ENCODE results near the gene PDE8A.

Gene PDE8A, protein sequence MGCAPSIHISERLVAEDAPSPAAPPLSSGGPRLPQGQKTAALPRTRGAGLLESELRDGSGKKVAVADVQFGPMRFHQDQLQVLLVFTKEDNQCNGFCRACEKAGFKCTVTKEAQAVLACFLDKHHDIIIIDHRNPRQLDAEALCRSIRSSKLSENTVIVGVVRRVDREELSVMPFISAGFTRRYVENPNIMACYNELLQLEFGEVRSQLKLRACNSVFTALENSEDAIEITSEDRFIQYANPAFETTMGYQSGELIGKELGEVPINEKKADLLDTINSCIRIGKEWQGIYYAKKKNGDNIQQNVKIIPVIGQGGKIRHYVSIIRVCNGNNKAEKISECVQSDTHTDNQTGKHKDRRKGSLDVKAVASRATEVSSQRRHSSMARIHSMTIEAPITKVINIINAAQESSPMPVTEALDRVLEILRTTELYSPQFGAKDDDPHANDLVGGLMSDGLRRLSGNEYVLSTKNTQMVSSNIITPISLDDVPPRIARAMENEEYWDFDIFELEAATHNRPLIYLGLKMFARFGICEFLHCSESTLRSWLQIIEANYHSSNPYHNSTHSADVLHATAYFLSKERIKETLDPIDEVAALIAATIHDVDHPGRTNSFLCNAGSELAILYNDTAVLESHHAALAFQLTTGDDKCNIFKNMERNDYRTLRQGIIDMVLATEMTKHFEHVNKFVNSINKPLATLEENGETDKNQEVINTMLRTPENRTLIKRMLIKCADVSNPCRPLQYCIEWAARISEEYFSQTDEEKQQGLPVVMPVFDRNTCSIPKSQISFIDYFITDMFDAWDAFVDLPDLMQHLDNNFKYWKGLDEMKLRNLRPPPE

DNA sequence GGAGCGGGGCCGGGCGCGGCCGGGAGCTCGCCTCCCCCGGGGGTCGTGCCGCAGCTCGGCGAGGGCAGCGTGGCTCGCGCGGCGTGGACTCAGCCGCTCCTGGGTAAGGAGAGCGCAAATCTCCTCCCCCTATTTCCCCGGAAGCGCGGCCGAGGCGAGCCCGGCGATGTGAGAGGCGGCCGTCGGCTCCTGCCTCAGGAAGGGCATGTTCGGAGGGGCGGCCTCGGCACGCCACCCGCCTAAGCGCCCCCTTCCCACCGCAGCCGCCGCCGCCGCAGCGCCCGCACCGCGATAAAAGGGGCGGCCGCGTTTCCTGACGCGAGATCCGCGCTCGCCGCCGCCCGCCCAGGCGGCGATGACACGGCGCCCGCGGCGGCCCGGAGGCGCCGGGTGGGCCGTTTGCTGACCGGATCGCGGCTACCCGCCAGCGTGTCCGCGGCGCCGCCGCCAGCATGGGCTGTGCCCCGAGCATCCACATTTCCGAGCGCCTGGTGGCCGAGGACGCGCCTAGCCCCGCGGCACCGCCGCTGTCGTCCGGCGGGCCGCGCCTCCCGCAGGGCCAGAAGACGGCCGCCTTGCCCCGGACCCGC, at the start of gene PDE8A:
Gene PDE8A, plus strand, starts transcription at position 146 of the 590 bp plus-strand sequence. Its CDS starts 307 bp downstream, at position 453.
- intact Hi-C loops (cut with micrococcal nuclease): loop anchor here (2.0 to 10.0 kb wide), 4 partner anchors 23 to 347 kb away; no protein-coding TSS in a partner anchor
- Mint-ChIP-seq H3K4me1 (ENCODE audit: low read depth) (peaks cover 32% of the 10 kb centered on the region), H3K9me3 (no peaks in the 10 kb centered on the region), H3K4me3 (peak within 1 kb of the TSS; percentile 97), H3K27me3 (peaks cover 16% of the 10 kb centered on the region), H3K36me3 (ENCODE audit: low read depth) (peaks cover 9% of the 10 kb centered on the region), H3K27ac (peak within 1 kb of the TSS; percentile 84)

DNA sequence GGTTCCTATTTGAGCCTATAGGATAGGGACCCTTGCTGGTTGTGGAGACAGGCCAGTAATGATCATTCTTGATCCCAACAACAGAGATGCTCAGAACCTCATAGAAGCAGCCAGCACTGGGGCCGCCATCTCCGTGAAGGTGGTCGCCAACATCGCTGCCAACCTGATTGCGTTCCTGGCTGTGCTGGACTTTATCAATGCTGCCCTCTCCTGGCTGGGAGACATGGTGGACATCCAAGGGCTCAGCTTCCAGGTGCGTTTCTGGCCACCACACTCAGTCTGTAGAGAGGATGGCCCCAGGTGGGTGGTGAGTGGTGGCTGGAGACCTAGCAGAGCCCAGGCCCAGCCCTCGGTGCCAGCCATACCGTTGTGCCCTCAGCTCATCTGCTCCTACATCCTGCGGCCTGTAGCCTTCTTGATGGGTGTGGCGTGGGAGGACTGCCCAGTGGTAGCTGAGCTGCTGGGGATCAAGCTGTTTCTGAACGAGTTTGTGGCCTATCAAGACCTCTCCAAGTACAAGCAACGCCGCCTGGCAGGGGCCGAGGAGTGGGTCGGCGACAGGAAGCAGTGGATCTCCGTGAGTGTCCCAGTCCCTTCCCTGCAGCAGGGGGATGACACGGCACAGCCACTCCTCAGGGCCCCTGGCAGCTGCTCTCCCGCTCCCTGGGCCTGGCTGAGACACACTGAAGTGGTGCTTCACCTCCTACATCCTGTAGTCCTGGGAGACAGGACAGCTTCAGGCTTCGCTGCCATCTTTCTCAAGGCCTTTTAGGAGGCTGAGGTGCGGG, 46.5 kb upstream of the PDE8A start:
- intact Hi-C loops (cut with micrococcal nuclease): no loop called here
- peaks cover under 1% of the 10 kb centered on the region for H3K4me1 Mint-ChIP-seq (ENCODE audit: low read depth)
- peaks cover 6% of the 10 kb centered on the region for H3K27me3 Mint-ChIP-seq
- H3K4me3 Mint-ChIP-seq: no peak overlapping the region
- H3K9me3 Mint-ChIP-seq: no peaks in the 10 kb centered on the region
- no peaks in the 10 kb centered on the region for H3K36me3 Mint-ChIP-seq (ENCODE audit: low read depth)
- H3K27ac Mint-ChIP-seq: no peak overlapping the region

DNA sequence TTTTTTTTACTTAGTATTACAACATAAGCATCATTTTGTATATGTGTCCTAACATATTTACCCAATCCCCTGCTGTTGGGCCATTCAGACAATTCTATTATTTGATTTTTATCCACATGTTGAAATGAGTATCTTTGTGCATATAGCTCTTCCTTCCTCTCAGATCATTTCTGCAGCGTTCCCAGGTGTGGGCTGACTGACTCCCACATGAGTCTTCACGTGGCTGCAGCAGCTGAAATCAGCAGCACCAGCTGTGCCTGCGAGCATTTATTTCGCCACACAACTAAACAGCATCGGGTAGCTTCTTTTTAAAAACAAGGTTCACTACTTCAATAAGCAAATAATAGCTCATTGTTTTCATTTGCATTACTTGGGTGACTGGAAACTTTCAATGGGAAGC, 44.5 kb upstream of the PDE8A start:
- H3K27ac Mint-ChIP-seq: no peak overlapping the region
- no peak overlapping the region for H3K4me3 Mint-ChIP-seq
- peaks cover 6% of the 10 kb centered on the region for H3K27me3 Mint-ChIP-seq
- H3K4me1 Mint-ChIP-seq (ENCODE audit: low read depth): peaks cover 6% of the 10 kb centered on the region
- no peaks in the 10 kb centered on the region for H3K36me3 Mint-ChIP-seq (ENCODE audit: low read depth)
- intact Hi-C loops (cut with micrococcal nuclease): no loop called here
- no peaks in the 10 kb centered on the region for H3K9me3 Mint-ChIP-seq

DNA sequence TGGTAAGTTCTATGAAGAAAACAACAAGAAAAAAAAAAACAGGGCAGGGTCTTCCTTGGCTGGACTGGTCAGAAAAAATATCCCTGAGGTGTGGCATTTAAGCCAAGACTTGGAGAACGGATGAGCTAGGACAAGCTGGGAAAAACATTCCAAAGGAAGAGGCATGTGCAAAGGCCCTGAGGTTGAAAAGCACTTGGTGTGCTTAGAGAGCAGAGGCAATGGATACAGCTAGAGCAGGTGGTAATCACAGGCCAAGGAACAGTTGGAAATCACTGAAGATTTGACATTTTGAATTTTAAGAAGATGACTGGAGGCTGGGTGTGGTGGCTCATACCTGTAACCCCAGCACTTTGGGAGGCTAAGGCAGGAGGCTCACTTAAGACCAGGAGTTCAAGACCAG, 42.9 kb upstream of the PDE8A start:
- Mint-ChIP-seq H3K27ac (no peak overlapping the region), H3K36me3 (ENCODE audit: low read depth) (no peaks in the 10 kb centered on the region), H3K9me3 (no peaks in the 10 kb centered on the region), H3K4me1 (ENCODE audit: low read depth) (peaks cover 6% of the 10 kb centered on the region), H3K4me3 (no peak overlapping the region), H3K27me3 (peaks cover 6% of the 10 kb centered on the region)
- intact Hi-C loops (cut with micrococcal nuclease): no loop called here

DNA sequence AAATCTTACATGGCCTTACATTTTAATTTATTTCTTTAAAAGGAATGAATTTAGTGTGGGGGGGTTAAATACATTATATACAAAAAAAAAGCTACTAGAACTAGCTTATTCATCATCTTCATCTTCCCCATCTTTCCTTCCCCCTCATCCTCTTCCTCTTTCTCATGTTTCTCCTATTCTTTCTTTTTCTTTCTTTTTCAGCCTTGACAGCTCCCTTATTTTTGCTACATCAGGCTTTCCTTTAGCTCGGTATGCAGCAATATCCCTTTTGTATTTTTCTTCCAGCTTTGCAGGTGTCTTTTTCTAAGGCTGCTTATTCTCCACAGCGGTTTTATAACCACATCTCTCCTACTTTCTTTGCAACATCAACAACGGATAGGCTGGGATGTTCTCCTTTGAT, 41.3 kb upstream of the PDE8A start:
- Mint-ChIP-seq H3K4me1 (ENCODE audit: low read depth) (peaks cover 6% of the 10 kb centered on the region), H3K27ac (no peak overlapping the region), H3K9me3 (no peaks in the 10 kb centered on the region), H3K27me3 (peaks cover 6% of the 10 kb centered on the region), H3K4me3 (no peak overlapping the region), H3K36me3 (ENCODE audit: low read depth) (no peaks in the 10 kb centered on the region)
- intact Hi-C loops (cut with micrococcal nuclease): no loop called here

DNA sequence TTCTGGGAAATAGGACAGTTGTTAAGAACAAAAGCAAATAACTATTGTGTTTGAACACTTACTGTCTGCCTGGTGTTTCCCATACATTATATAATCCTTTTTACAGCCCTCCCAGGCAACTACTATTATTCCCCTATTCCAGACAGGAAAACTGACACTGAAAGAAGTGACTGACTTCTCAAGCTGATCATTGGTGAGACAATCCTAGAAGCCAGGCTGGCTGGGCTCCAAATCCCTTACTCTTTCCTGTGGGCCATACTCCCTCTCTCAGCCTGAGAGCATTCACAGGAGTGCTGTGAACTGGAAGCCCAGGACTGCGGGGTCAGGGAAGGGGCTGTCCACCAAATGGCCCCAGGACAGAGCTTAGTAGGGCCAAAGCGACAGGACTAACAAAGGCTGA, 39.2 kb upstream of the PDE8A start:
- Mint-ChIP-seq H3K27ac (no peak overlapping the region), H3K36me3 (ENCODE audit: low read depth) (no peaks in the 10 kb centered on the region), H3K9me3 (no peaks in the 10 kb centered on the region), H3K4me3 (no peak overlapping the region), H3K4me1 (ENCODE audit: low read depth) (peaks cover 6% of the 10 kb centered on the region), H3K27me3 (peaks cover 5% of the 10 kb centered on the region)
- intact Hi-C loops (cut with micrococcal nuclease): no loop called here

DNA sequence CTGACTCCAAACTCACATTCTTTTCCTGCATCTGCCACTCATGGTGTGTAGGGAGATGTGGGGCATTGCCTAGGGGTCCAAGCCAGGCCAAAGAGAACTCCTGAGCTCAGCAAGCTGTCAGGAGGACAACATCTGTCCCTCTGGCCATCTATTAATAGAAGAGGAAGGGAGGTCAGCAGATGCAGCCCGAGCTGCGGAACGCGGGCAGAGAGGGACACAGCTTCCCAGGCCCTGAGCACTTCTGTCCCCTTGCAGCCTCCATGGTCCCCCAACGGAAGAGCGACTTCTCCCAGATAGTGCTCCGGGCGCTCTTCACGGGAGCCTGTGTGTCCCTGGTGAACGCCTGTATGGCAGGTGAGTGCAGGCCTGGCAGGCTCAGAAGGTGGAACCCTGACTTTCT, 37.3 kb upstream of the PDE8A start:
- H3K27ac Mint-ChIP-seq: no peak overlapping the region
- H3K4me3 Mint-ChIP-seq: no peak overlapping the region
- no peaks in the 10 kb centered on the region for H3K36me3 Mint-ChIP-seq (ENCODE audit: low read depth)
- no peaks in the 10 kb centered on the region for H3K9me3 Mint-ChIP-seq
- H3K27me3 Mint-ChIP-seq: no peaks in the 10 kb centered on the region
- intact Hi-C loops (cut with micrococcal nuclease): no loop called here
- peaks cover 6% of the 10 kb centered on the region for H3K4me1 Mint-ChIP-seq (ENCODE audit: low read depth)

DNA sequence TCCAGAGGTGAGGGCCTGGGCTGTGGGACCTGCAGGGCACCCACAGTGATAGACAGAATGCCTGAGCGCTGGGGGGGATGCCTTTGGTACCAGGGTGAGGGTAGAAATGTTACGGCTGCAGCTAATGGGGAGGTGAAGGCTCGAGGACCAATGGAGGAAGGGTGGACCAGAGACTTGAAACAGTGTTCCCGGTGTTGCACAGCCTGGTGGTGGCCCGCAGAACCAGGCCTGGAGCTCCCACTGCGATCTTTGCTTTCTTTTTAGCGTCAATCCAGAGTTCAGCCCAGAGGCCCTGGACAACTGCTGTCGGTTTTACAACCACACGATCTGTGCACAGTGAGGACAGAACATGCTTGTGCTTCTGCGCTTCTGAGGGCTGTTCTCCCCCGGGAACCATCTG, 36.8 kb upstream of the PDE8A start:
- Mint-ChIP-seq H3K27me3 (no peaks in the 10 kb centered on the region), H3K36me3 (ENCODE audit: low read depth) (no peaks in the 10 kb centered on the region), H3K4me3 (no peak overlapping the region), H3K4me1 (ENCODE audit: low read depth) (peaks cover 6% of the 10 kb centered on the region), H3K27ac (no peak overlapping the region), H3K9me3 (no peaks in the 10 kb centered on the region)
- intact Hi-C loops (cut with micrococcal nuclease): no loop called here

DNA sequence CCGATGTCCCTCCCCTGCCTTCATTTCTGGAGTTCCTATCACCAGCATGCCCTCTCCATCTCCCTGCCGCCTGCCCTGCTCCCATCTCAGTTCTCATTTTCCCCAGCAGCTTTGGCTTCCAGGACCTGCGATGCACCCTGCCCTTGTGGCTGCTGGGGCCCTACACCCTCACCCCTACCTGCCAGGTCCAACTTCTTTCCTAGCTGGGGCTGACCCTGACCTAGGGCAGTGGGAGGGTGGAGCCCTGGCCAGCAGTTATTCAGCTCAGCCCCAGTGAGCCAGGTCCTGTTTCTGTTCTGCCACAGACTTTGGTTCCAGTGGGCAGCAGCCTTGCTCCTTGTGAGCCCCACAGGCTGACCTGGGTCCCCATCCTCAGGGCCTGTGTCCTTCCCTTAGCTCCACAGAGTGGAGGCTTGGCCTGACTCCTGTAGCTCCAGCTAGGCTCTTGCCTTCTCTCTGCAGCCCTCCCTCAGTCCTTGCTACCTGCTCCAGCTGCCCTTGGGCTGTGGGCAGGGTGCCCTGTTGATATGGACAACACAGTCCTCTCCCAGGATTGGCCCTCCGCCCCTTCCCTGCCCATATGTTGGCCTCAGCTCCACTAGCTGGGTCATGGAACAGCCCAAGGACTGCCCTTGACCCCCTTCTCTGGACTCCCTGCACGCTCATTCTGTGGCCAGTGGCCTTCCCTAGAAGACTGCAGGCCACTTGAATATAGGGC, 34.7 kb upstream of the PDE8A start:
- Mint-ChIP-seq H3K9me3 (no peaks in the 10 kb centered on the region), H3K27me3 (no peaks in the 10 kb centered on the region), H3K4me3 (no peak overlapping the region), H3K36me3 (ENCODE audit: low read depth) (no peaks in the 10 kb centered on the region), H3K4me1 (ENCODE audit: low read depth) (no peaks in the 10 kb centered on the region), H3K27ac (no peak overlapping the region)
- intact Hi-C loops (cut with micrococcal nuclease): no loop called here

DNA sequence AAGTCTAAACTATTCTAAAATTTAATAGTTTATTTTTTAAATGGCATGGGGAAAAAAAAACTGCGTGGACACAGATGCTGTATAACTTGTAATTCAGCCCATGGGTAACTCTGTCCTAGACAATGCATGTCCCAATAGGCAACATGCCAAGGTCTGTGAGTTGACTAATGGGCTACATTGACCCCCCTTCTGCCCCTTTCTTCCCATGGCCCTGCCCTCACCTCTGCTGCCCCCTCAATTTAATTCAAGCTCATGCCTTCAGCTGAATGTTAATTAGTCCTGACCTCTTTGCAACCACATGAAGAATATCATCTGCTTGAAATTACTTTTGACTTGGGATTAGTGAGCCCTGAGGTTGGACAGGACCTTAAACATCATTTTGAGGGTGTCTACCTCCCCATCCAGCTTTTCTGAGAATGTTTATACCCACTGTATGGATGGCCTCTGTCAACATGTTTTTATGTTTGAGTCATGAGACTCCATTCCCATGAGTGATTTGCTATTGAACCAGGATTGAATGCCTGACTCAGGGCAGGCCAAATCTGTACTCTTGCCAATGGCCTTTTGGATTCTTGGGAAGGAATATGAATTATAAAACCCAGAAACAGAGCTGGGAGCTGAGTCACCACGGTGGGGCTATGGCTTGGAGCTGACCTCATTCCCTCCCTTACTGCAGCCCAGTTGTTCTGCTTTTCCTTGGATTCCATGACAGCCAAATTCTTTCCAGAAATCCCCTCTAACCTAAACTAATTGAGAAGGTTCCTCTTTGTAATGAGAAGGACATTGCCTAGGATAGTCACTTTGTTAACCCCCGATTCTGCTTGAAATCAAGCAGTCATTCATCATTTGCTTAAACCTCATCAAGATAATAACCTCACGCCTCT, 33.5 kb upstream of the PDE8A start:
- intact Hi-C loops (cut with micrococcal nuclease): no loop called here
- Mint-ChIP-seq H3K27ac (no peak overlapping the region), H3K4me3 (no peak overlapping the region), H3K4me1 (ENCODE audit: low read depth) (no peaks in the 10 kb centered on the region), H3K27me3 (no peaks in the 10 kb centered on the region), H3K9me3 (no peaks in the 10 kb centered on the region), H3K36me3 (ENCODE audit: low read depth) (no peaks in the 10 kb centered on the region)

DNA sequence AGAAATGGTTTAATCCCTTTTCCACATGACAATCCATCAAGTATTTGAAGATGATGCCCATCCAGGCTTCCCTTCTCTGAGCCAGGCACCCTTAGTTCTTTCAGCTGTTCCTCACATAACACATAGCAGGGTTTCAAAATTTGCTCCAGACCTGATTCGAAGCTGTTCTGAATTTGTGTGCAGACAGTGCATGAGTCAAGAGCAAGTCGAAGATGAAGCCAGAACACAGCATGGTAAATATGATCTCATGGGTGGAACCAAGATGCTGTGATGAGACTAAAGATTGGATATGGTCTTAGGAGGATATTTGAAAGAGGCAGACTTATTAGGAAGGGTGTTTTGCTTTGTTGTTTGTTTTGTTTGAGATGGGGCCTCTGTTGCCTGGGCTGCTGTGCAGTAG, 32.6 kb upstream of the PDE8A start:
- no peak overlapping the region for H3K27ac Mint-ChIP-seq
- intact Hi-C loops (cut with micrococcal nuclease): no loop called here
- H3K4me1 Mint-ChIP-seq (ENCODE audit: low read depth): no peaks in the 10 kb centered on the region
- H3K9me3 Mint-ChIP-seq: no peaks in the 10 kb centered on the region
- H3K36me3 Mint-ChIP-seq (ENCODE audit: low read depth): no peaks in the 10 kb centered on the region
- no peaks in the 10 kb centered on the region for H3K27me3 Mint-ChIP-seq
- no peak overlapping the region for H3K4me3 Mint-ChIP-seq

DNA sequence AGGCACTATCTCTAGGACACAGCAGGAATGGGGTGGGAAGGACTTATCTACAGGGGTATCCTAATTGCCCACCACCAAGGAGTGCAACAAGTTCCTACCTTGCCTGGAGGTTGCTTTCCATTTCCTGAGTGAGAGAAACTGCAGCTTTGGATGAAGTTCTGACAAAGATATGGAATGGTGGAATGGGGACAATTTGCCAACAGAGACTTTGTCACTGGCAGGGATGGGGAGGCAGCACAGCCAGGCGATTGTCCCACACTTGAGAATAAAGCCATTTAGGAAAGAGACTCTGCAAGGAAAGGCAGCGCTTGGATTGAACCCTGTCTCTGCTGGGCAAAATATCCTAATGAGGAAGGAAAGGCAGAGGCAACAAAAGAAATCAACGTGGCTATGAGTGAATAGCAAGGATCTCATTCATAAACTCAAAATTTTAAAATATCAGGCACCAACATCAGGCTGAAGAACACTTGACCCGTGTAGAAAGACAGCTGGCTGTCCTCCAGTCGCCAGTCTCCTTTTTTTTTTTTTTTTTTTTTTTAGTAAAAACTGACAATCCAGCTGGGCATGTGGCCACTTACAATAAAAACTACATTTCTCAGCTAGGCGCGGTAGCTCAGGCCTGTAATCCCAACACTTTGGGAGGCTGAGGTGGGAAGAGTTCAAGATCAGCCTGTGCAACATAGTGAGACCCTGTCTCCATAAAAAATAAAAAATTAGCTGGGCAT, 31.6 kb upstream of the PDE8A start:
- Mint-ChIP-seq H3K27me3 (no peaks in the 10 kb centered on the region), H3K4me3 (no peak overlapping the region), H3K4me1 (ENCODE audit: low read depth) (no peaks in the 10 kb centered on the region), H3K9me3 (no peaks in the 10 kb centered on the region), H3K27ac (no peak overlapping the region), H3K36me3 (ENCODE audit: low read depth) (no peaks in the 10 kb centered on the region)
- intact Hi-C loops (cut with micrococcal nuclease): no loop called here

All from dendritic cell treated with granulocyte-macrophage colony-stimulating factor and Interleukin-4, amounts not matched to agents 40 ng/mL and 50 ng/mL, for 4 days (primary cell).